GM23338 (cell line): Measurements from ENCODE around the gene KIF18A. TPM values are rescaled to one million over a fixed set of nuclear protein-coding genes. Genes with fewer than 3 reads are reported as not detected.

ENCODE experiments used
- CREB1 ChIP-seq: fragments of 250-450 bp; sonication (Bioruptor Pico); IDR thresholded peaks from 2 replicates; pipeline ENCODE4 v1.5.0; 2020; ENCODE audit warnings: low read depth, mild to moderate bottlenecking, moderate library complexity
- CTCF ChIP-seq, 2 experiments: fragments of 200-600 bp in 1 of 2; sonication (generic) in 1 of 2; conservative IDR thresholded peaks; 2 replicates each; pipeline versions ENCODE4 v1.5.1 to v1.6.1; 2016 to 2017; ENCODE audit warnings: antibody characterized with exemption in 2 of 2, low read depth in 2 of 2, mild to moderate bottlenecking in 2 of 2, moderate library complexity in 1 of 2
- ETS1 ChIP-seq: IDR thresholded peaks from 2 replicates; pipeline ENCODE4 v1.6.1; 2016; ENCODE audit warnings: antibody characterized with exemption
- EZH2phosphoT487 ChIP-seq: fragments of 200-600 bp; sonication (generic); IDR thresholded peaks from one replicate; pipeline ENCODE4 v1.8.1; 2018; ENCODE audit warnings: antibody characterized with exemption; ENCODE audit not compliant: unreplicated experiment
- JUNB ChIP-seq: IDR thresholded peaks from one replicate; pipeline ENCODE4 v1.6.1; 2016; ENCODE audit warnings: antibody characterized with exemption; ENCODE audit not compliant: unreplicated experiment
- NANOG ChIP-seq: IDR thresholded peaks from 2 replicates; pipeline ENCODE4 v1.6.1; 2016; ENCODE audit warnings: antibody characterized with exemption, borderline replicate concordance
- POLR2AphosphoS5 ChIP-seq: IDR thresholded peaks from 2 replicates; pipeline ENCODE4 v1.6.1; 2016; ENCODE audit warnings: antibody characterized with exemption, low read depth
- STAT1 ChIP-seq: IDR thresholded peaks from one replicate; pipeline ENCODE4 v1.6.1; 2016; ENCODE audit warnings: antibody characterized with exemption; ENCODE audit not compliant: unreplicated experiment
- ZNF331 ChIP-seq: fragments of 250-450 bp; sonication (Bioruptor Pico); IDR thresholded peaks from 2 replicates; pipeline ENCODE4 v1.5.0; 2020; ENCODE audit warnings: low read depth, mild to moderate bottlenecking, moderate library complexity
- ZNF462 ChIP-seq: fragments of 250-450 bp; sonication (Bioruptor Pico); IDR thresholded peaks from 2 replicates; pipeline ENCODE4 v1.5.0; 2020; ENCODE audit warnings: mild to moderate bottlenecking, moderate library complexity
- polyA plus RNA-seq: library from polyadenylated mRNA; unstranded; fragments of >200 nt; fragmentation: Nextera tagmentation; extraction: Ambion mirVana; gene quantifications from 2 replicates; pipeline ENCODE4 v1.2.1, GENCODE V29; 2016
- total RNA-seq: library from RNA; depleted of rRNA; stranded (reverse); fragments of >200 nt; shearing (Covaris generic); gene quantifications from 2 replicates; pipeline ENCODE4 v1.2.3, GENCODE V29; 2014

KIF18A gene
- total and polyA plus RNA-seq, 2 experiments from 2014 or later = 22.2 to 26.5 TPM

GRCh38 chr11:28153586-28153985, 45.6 kb upstream of the KIF18A start (continued):
- TF ChIP-seq ZNF462 (CRISPR knock-in tag) (no peak), STAT1 (no peak), NANOG (no peak), CTCF (conservative IDR thresholded peaks at IDR 0.05; ENCODE audit: low read depth in 2 of 2) (no peak), CREB1 (CRISPR knock-in tag) (no peak), POLR2AphosphoS5 (no peak), ETS1 (no peak), ZNF331 (CRISPR knock-in tag) (no peak), EZH2phosphoT487 (no peak), JUNB (no peak)
